K562 (cell line): ENCODE data around the gene NOL4L. TPM values are rescaled to one million over a fixed set of nuclear protein-coding genes. Genes with fewer than 3 reads are reported as not detected.

Experiments
- ATAC-seq: fragments of 200-7000 bp; cut with Tn5 transposase; 3 replicates; pipeline ENCODE4 v1.9.1; 2020; ENCODE audit warnings: moderate library complexity
- BruUV-seq: library from RNA; stranded (reverse); fragments of 400-500 nt; replicated peaks from 2 replicates; lab custom pipeline; 2021; lab: Mats Ljungman, UMichigan
- CTCF ChIA-PET: fragments of 300-600 bp; formaldehyde crosslinking; extraction: SDS; loops from one replicate; lab custom pipeline; 2021; ENCODE audit warnings: low intra/inter-chr PET ratio; lab: Yijun Ruan, JAX
- POLR2A ChIA-PET: fragments of 300-600, 350-650 bp; sonication (Branson Sonifier 250); formaldehyde crosslinking; extraction: SDS; loops from one replicate; lab custom pipeline; 2021; ENCODE audit warnings: antibody characterized with exemption, inconsistent platforms; lab: Yijun Ruan, JAX
- DNase-seq, 4 experiments: peaks; one replicate each; pipeline versions ENCODE4 v3.0.0 to v3.0.0-alpha.2; 2011 to 2018; ENCODE audit warnings: low spot score in 3 of 4, mixed read lengths in 3 of 4; ENCODE audit errors: extremely low read depth in 1 of 4
- FAIRE-seq: peaks from 2 replicates; lab custom pipeline; 2011; peaks lifted over from hg19 to GRCh38; lab: Jason Lieb, UNC
- H2AFZ ChIP-seq: 2 replicates; pipeline ENCODE4 v1.6.0; 2011; ENCODE audit warnings: low read depth, low read length, control low read depth, inconsistent platforms
- H3K27ac ChIP-seq: fragments of 200-600 bp; 3 replicates; pipeline ENCODE4 v1.8.0; 2011; ENCODE audit warnings: low read depth, mild to moderate bottlenecking, control low read depth, inconsistent platforms, low read length, moderate library complexity, mixed read lengths; ENCODE audit errors: extremely low read depth
- H3K27me3 ChIP-seq, 2 experiments: fragments of 300-600 bp in 1 of 2; 2 replicates in 1 of 2; 3 replicates in 1 of 2; pipeline versions ENCODE4 v1.6.0 to v1.8.0; 2011; ENCODE audit warnings: inconsistent platforms in 2 of 2, low read length in 2 of 2, mild to moderate bottlenecking in 1 of 2, mixed read lengths in 1 of 2, moderate library complexity in 1 of 2; ENCODE audit not compliant: control insufficient read depth in 2 of 2, insufficient read depth in 2 of 2
- H3K36me3 ChIP-seq: fragments of 300-600 bp; 3 replicates; pipeline ENCODE4 v1.8.0; 2011; ENCODE audit warnings: mild to moderate bottlenecking, low read length, inconsistent platforms; ENCODE audit not compliant: control insufficient read depth, insufficient read depth
- H3K4me1 ChIP-seq, 2 experiments: fragments of 200-600 bp in 1 of 2; replicated peaks in 1 of 2; 2 replicates in 1 of 2; 3 replicates in 1 of 2; pipeline versions ENCODE4 v1.5.1 to v1.8.0; 2011; ENCODE audit warnings: inconsistent platforms in 2 of 2, low read length in 2 of 2, mild to moderate bottlenecking in 1 of 2, mixed read lengths in 1 of 2, moderate library complexity in 1 of 2; ENCODE audit not compliant: control insufficient read depth in 2 of 2, insufficient read depth in 2 of 2
- H3K4me2 ChIP-seq: 2 replicates; pipeline ENCODE4 v1.6.1; 2011; ENCODE audit warnings: low read length, control low read depth, inconsistent platforms, mixed read lengths; ENCODE audit not compliant: insufficient read depth
- H3K4me3 ChIP-seq: fragments of 200-600 bp; sonication (generic), shearing (Covaris generic); 2 replicates; pipeline ENCODE4 v1.5.1; 2016; ENCODE audit warnings: control low read depth, inconsistent platforms
- H3K79me2 ChIP-seq: fragments of 200-600 bp; 3 replicates; pipeline ENCODE4 v1.8.0; 2011; ENCODE audit warnings: low read length, inconsistent platforms; ENCODE audit not compliant: control insufficient read depth, insufficient read depth
- H3K9ac ChIP-seq, 2 experiments: 2 replicates each; pipeline versions ENCODE4 v1.6.0 to v1.6.1; 2011; ENCODE audit warnings: low read depth in 2 of 2, low read length in 2 of 2, control low read depth in 1 of 2, inconsistent platforms in 1 of 2, mild to moderate bottlenecking in 1 of 2, mixed read lengths in 1 of 2; ENCODE audit not compliant: insufficient read depth in 1 of 2
- H3K9me1 ChIP-seq: one replicate; pipeline ENCODE4 v1.6.0; 2011; ENCODE audit warnings: inconsistent platforms, mild to moderate bottlenecking, low read length, moderate library complexity; ENCODE audit not compliant: control insufficient read depth, insufficient read depth
- H3K9me3 ChIP-seq: replicated peaks from 2 replicates; pipeline ENCODE4 v1.5.1; 2011; ENCODE audit warnings: low read depth, low read length, inconsistent platforms; ENCODE audit not compliant: control insufficient read depth, insufficient read depth
- H4K20me1 ChIP-seq: replicated peaks from 2 replicates; pipeline ENCODE4 v1.6.1; 2011; ENCODE audit warnings: low read length, inconsistent platforms, mixed read lengths; ENCODE audit not compliant: control insufficient read depth, insufficient read depth
- BCL6 ChIP-seq: fragments of 250-450 bp; sonication (Bioruptor Pico); IDR thresholded peaks from 2 replicates; pipeline ENCODE4 v1.4.0; 2020
- CC2D1A ChIP-seq: fragments of 450-650 bp; IDR thresholded peaks from 2 replicates; pipeline ENCODE4 v1.6.1; 2017; ENCODE audit warnings: mild to moderate bottlenecking
- DPF2 ChIP-seq: fragments of 450-650 bp; IDR thresholded peaks from 2 replicates; pipeline ENCODE4 v1.6.1; 2016
- FOS ChIP-seq: IDR thresholded peaks from 3 replicates; pipeline ENCODE4 v1.6.1; 2011; ENCODE audit not compliant: insufficient read length; ENCODE audit errors: extremely low read depth
- NELFE ChIP-seq: IDR thresholded peaks from 2 replicates; pipeline ENCODE4 v1.6.1; 2011; ENCODE audit warnings: mild to moderate bottlenecking; ENCODE audit not compliant: insufficient read depth, insufficient read length
- RUNX1 ChIP-seq: sonication (generic); IDR thresholded peaks from 2 replicates; pipeline ENCODE4 v1.6.1; 2016; ENCODE audit warnings: antibody characterized with exemption, low read depth
- SMARCA4 ChIP-seq: fragments of 450-650 bp; IDR thresholded peaks from 2 replicates; pipeline ENCODE4 v1.6.1; 2016
- TAF15 ChIP-seq: fragments of 200-400 bp; formaldehyde crosslinking; IDR thresholded peaks from 2 replicates; pipeline ENCODE4 v1.6.1; 2017; ENCODE audit warnings: mild to moderate bottlenecking, low read depth, low read length, moderate library complexity
- TOE1 ChIP-seq, 2 experiments: fragments of 450-650 bp in 1 of 2; sonication (generic) in 1 of 2; formaldehyde crosslinking in 1 of 2; IDR thresholded peaks; 2 replicates each; pipeline versions ENCODE4 v1.7.1 to v1.8.0; 2016 to 2022; ENCODE audit warnings: borderline replicate concordance in 2 of 2, mild to moderate bottlenecking in 2 of 2, antibody characterized with exemption in 1 of 2, inconsistent platforms in 1 of 2, low read depth in 1 of 2, missing genetic modification reagents in 1 of 2, moderate library complexity in 1 of 2
- ZNF445 ChIP-seq: fragments of 250-450 bp; sonication (Bioruptor Pico); IDR thresholded peaks from 2 replicates; pipeline ENCODE4 v1.4.0; 2020; ENCODE audit warnings: low read depth, mild to moderate bottlenecking, moderate library complexity
- ZNF764 ChIP-seq: fragments of 250-450 bp; sonication (Bioruptor Pico); IDR thresholded peaks from 2 replicates; pipeline ENCODE4 v1.4.0; 2020; ENCODE audit warnings: low read depth, mild to moderate bottlenecking, moderate library complexity
- ZZZ3 ChIP-seq: fragments of 450-650 bp; IDR thresholded peaks from 2 replicates; pipeline ENCODE4 v1.6.1; 2016; ENCODE audit warnings: antibody characterized with exemption, mild to moderate bottlenecking, moderate library complexity
- WGBS: fragments of 100-300 bp; shearing (Covaris generic); methylation state at CpG from one replicate; pipeline ENCODE4 v1.1.6; 2016; ENCODE audit warnings: low coverage, mixed read lengths; ENCODE audit not compliant: insufficient coverage; ENCODE audit errors: missing lambda C conversion rate; 5-methylcytosine and 5-hydroxymethylcytosine counted together
- in situ Hi-C: fragments of 300-500 bp; cut with MboI; formaldehyde crosslinking; loops from 4 replicates; pipeline ENCODE4 v1.15.0; 2018; ENCODE audit warnings: inconsistent platforms, mixed read lengths
- intact Hi-C: fragments of 100-400 bp; cut with micrococcal nuclease; formaldehyde crosslinking; loops from 2 replicates; pipeline ENCODE4 v1.14.2; 2022
- polyA plus RNA-seq, 8 experiments: library from polyadenylated mRNA; depleted of rRNA in 4 of 8; stranded (reverse) in 5 of 8; unstranded in 3 of 8; fragments of >200 nt; fragmentation: Nextera tagmentation in 2 of 8; fragmentation: Illumina TruSeq in 1 of 8; extraction: Ambion mirVana in 2 of 8; extraction: Trizol in 1 of 8; gene quantifications; 2 replicates each; pipeline versions ENCODE4 v1.2.1 to v1.2.3, GENCODE V29; 2011 to 2014; ENCODE audit warnings: inconsistent platforms in 1 of 8, missing spikeins in 1 of 8
- total RNA-seq, 7 experiments: library from RNA; depleted of rRNA in 6 of 7; stranded (reverse); fragments of >200 nt in 6 of 7; fragmentation: Illumina TruSeq in 2 of 7; extraction: Trizol in 2 of 7; gene quantifications; 2 replicates each; pipeline versions ENCODE4 v1.2.1 to v1.2.3, GENCODE V29; 2011 to 2021; ENCODE audit warnings: low replicate concordance in 1 of 7
- TF ChIP-seq, protein P1 (sequence below): fragments of 250-450 bp; sonication (Bioruptor Pico); IDR thresholded peaks from 2 replicates; pipeline ENCODE4 v1.8.0; 2021; ENCODE audit warnings: moderate library complexity, mild to moderate bottlenecking, inconsistent platforms
- TF ChIP-seq, protein P2 (sequence below): fragments of 450-650 bp; formaldehyde crosslinking; IDR thresholded peaks from 2 replicates; pipeline ENCODE4 v1.4.0; 2022; ENCODE audit warnings: missing genetic modification characterization

The NOL4L gene
- total and polyA plus RNA-seq, 9 of the 15 experiments (the other 6 are each of a cell fraction or from before 2014, with no cell fraction given) = 5.1 to 36.2 (median 13.6) TPM

DNA sequence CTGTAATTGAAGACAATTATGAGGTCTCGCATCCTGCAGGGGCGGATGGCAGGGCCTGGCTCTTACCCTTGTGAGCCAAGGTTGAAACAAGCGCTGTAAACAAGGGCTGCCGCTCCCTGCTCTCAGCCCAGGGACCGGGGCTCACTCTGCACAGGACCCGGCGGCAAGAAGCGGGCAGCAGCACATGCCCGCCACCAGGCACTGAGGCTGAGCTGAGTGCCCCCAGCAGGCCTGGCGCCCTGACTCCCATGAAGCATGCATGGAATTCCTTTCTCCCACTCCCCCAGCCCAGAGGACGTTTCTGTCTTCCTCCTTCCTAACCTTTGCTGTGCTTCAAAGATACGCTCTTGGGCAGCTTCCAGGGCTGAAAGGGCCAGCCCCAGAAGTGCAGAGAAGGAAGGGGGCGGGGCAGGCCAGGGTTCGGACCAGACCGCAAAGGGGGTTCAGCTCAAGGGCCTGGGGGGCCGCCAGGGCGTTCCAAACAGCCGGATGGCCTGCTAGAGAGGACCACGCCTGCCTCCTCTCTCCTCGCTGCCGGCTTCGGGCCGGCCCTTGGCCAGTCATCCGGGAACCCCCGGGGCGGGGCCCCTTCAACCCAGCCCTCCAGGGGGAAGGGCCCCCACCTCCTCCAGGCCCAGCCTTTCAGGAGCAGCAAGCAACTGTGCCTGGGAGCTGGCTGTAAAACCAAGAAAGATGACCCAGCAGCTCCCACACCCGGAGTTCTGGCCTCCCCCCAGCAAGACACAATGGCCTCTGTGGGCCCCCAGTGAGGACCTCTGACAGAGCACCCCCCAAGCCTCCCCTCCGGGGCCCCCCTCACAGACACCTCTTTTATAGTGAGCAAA is 109.9 kb downstream of the NOL4L start:
- peak; percentile 97 for ATAC-seq
- intact Hi-C loops (no loop called here), in situ Hi-C loops (no loop called here)
- Histone ChIP-seq H4K20me1 (peaks cover 6% of the 10 kb centered on the region), H3K9ac (peak overlapping the region; percentile 71 to 91), H3K9me3 (no peaks in the 10 kb centered on the region), H3K36me3 (peaks cover 44% of the 10 kb centered on the region; the same call in 2 of the 3 replicates), H3K79me2 (peaks cover 85% of the 10 kb centered on the region), H3K4me1 (peaks cover 51 to 85% of the 10 kb centered on the region in 2 experiments), H3K27ac (peak overlapping the region; percentile 83), H3K4me3 (peak overlapping the region; percentile 43), H3K9me1 (no peaks in the 10 kb centered on the region), H3K4me2 (peak overlapping the region; percentile 83), H2AFZ (peak overlapping the region; percentile 80), H3K27me3 (no peaks in the 10 kb centered on the region)
- DNase-seq = peak; percentile 96 to 98 (median 98)
- TSS peak; percentile 65 for BruUV-seq
- WGBS = 3% methylated on average over 24 of the region's 28 CpGs
- FAIRE-seq = peak; percentile 96
- ChIA-PET POLR2A (interaction anchor here (0.6 to 1.3 kb wide), 6 partner anchors 18 to 341 kb away, joined by 3 to 4 read pairs (median 3); no protein-coding TSS in a partner anchor), CTCF (interaction anchor here (0.8 kb wide), 1 partner anchor 742 kb away, joined by 4 read pairs; no protein-coding TSS in a partner anchor)
- TF ChIP-seq RUNX1 (0 out of 2 replicates have a peak, but pooled peaks have one; percentile 36), ZNF445 (no peak), FOS (no peak), CC2D1A (no peak), ZNF764 (CRISPR knock-in tag) (no peak), BCL6 (CRISPR knock-in tag) (no peak), NELFE (no peak), TOE1 (IDR thresholded peaks at IDR 0.05; ENCODE audit: borderline replicate concordance) (peak; percentile 89; the same call in 1 of the 2 replicates), TOE1 (CRISPR knock-in tag; IDR thresholded peaks at IDR 0.05; ENCODE audit: borderline replicate concordance, low read depth) (no peak), ZZZ3 (no peak), TAF15 (no peak), DPF2 (peak; percentile 24; the same call in 1 of the 2 replicates), SMARCA4 (no peak; the same call in 1 of the 2 replicates)
- TF ChIP-seq, protein P1, sequence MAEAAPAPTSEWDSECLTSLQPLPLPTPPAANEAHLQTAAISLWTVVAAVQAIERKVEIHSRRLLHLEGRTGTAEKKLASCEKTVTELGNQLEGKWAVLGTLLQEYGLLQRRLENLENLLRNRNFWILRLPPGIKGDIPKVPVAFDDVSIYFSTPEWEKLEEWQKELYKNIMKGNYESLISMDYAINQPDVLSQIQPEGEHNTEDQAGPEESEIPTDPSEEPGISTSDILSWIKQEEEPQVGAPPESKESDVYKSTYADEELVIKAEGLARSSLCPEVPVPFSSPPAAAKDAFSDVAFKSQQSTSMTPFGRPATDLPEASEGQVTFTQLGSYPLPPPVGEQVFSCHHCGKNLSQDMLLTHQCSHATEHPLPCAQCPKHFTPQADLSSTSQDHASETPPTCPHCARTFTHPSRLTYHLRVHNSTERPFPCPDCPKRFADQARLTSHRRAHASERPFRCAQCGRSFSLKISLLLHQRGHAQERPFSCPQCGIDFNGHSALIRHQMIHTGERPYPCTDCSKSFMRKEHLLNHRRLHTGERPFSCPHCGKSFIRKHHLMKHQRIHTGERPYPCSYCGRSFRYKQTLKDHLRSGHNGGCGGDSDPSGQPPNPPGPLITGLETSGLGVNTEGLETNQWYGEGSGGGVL (CRISPR knock-in tag) = no peak
- TF ChIP-seq, protein P2, sequence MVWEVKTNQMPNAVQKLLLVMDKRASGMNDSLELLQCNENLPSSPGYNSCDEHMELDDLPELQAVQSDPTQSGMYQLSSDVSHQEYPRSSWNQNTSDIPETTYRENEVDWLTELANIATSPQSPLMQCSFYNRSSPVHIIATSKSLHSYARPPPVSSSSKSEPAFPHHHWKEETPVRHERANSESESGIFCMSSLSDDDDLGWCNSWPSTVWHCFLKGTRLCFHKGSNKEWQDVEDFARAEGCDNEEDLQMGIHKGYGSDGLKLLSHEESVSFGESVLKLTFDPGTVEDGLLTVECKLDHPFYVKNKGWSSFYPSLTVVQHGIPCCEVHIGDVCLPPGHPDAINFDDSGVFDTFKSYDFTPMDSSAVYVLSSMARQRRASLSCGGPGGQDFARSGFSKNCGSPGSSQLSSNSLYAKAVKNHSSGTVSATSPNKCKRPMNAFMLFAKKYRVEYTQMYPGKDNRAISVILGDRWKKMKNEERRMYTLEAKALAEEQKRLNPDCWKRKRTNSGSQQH = no peak
